GM18499 (cell line): ENCODE measurements around the gene DNAAF2.
"Not testable (repeated sequence)": the region's sequence is repeated elsewhere in the genome, so short reads cannot be mapped to it uniquely, and the experiment has no call there.

Source experiments
- ATAC-seq: cut with Tn5 transposase; IDR thresholded peaks from one replicate; pipeline ENCODE4 v1.9.1; 2021; ENCODE audit warnings: moderate number of reproducible peaks; ENCODE audit not compliant: insufficient read depth, unreplicated experiment

Gene DNAAF2

DNA sequence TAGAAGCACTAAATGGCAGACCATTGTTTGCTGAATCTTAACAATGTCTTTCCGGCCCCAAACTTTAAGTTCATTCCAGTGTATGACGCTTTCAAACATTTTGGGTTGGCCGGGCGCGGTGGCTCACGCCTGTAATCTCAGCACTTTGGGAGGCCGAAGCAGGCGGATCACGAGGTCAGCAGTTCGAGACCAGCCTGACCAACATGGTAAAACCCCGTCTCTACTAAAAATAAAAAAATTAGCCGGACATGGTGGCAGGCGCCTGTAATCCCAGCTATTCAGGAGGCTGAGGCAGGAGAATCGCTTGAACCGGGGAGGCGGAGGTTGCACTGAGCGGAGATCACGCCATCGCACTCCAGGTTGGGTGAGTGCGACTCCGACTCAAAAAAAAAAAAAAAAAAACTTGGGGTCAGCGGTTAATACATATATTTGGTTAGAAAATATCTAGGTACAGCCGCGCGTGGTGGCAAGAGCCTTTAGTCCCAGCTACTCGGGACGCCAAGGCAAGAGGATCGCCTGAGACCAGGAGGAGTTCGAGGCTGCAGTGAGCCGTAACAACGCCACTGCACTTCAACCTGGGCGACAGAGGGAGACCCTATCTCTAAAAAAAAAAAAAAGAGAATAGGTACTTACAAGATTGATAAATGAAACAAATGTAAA is 49.9 kb downstream of the DNAAF2 start:
- ATAC-seq = not testable (repeated sequence)

DNA sequence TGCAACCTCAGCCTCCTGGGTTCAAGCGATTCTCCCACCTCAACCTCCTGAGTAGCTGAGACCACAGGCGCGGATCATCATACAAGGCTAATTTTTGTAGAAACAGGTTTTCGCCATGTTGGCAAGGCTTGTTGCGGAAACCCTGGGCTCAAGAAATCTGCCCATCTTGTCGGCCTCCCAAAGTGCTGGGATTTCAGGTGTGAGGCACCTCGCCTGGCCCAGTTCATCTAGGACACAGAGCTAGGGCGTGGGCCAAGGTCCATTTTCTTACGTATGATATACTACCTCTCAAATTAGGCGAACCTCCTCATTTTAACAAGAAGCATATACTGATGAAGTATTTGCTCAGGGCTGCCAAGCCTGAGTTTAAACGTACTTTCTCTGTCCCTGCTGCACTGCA is 51.0 kb downstream of the DNAAF2 start:
- no peak for ATAC-seq

DNA sequence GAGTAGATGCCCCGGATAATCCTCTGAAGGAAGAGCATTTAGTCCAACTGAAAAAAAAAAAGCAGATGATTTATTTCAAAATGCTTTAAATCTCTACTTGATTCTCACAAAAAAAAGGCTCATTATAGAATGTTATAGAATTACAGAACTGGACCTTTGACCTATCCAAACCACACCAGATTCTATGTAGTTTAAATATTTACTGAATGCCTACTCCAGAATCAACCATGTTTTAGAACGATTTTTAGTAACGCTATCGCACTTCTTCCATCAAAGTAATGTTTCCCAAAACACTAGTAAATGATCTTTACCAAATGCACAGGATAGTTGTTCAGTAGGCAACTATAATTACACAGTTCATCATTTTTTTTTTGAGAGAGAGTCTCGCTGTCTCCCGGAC is 51.4 kb downstream of the DNAAF2 start:
- no peak for ATAC-seq

DNA sequence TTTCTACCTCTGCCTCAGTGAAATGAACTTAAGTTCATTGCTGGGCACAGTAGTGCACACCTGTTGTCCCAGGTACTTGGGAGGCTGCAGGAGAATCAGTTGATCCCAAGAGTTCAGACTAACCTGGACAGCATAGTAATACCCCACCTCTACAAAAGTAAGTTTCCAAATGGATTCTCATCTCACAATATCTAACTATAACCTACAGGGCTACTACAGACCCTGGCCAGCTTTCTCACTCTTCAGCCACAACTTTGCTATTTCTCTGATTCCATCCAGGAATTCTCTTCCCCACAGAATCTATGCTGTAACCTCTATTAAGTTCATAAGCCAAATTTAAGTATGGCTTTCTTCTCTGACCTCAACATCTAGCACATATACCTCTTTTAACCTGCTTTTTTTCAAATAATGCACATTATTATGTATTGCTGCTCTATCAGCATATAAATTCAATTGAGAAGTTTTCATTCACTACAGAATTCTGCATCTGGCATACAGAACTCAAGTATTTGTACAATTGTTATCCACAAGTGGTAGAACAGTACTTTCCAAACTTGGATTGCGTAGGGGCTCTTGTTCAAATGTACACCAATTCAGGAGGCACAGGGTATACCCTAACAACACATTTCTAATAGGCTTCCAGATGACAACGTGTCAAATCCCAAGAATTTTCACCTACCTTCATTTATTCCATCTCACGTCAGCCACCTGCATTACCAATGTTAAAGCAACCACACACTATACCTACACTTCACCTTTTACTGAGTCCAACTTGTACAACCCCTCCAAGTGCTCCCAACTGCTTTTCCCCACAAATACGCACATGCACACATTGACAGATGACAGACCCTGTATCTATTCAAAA is 52.7 kb downstream of the DNAAF2 start:
- no peak for ATAC-seq

DNA sequence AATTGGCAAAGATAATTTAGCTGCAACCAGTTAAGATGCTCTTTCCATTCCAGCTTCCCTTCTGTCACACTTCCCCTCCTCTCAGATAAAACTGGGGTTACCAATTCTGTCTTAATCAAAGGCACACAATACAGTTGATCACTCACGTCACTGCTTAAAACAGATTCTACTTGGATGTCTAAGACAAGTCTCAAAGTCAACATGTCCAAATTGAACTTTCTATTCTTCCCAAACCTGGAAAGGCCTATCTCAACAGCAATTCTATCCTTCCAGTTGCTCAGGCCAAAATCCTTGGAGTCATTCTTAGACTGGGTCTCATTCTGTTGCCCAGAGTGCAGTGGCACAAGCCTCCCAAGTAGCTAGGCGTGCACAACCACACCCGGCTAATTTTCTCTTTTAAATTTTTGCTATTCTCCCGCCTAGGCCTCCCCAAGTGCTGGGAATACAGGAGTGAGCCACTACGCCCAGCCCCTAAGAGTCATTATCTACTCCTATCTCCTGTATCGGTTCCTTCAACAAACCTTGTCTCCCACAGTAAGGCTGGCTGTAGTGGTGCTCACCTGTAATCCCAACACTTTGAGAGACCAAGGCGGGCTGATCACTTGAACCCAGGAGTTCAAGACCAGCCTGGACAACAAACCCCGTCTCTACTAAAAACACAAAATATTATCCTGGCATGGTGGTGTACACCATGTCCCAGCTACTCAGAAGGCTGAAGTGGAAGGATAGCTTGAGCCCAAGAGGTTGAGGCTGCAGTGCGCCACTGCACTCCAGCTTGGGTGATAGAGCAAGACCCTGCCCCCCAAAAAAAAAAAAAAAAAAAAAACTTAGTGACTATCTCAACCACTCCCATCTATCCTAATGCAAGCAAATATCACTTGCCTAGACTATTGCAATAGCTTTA is 53.6 kb downstream of the DNAAF2 start:
- ATAC-seq = no peak

DNA sequence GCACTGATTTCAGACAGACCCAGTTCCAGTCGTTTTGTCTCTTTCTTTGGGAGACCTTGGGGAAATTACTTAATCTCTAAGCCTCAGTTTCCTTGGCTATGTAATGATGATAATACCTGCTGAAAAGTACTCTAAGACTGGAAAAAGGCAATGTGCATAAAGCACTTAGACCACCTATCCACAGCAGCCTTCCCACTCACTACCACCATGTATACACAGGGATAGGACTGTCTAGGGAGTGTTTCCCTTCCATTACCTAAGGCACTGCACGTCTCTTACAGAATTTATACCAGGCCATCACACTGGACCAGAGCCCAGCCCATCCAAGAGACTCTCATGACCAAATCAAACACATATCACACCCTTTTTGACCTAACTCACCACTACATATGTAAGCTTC is 55.2 kb downstream of the DNAAF2 start:
- ATAC-seq = no peak

DNA sequence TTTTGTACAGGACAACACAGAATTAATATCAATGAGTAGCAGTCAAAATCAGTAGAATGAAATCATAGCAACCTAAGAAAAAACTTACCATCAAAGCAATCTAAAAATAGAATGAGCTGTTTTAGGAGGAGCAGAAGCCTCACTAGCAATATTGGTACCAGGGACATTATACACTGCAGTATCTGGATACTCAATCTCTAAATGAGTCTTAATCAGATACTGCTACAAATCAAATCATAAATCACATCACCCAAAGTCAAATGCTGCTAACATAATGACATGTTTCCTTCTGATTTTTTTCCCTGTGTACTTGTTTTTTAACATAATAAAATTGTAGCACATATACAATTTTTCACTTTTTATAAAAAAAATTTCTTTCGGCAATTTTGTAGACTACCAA is 56.9 kb downstream of the DNAAF2 start:
- no peak for ATAC-seq
